ENCODE measurements around the gene DIS3L.
A peak's percentile ranks its signal among the peaks of the same experiment; 100 is the strongest.
"Not testable (repeated sequence)": the region's sequence is repeated elsewhere in the genome, so short reads cannot be mapped to it uniquely, and the experiment has no call there.

The DIS3L gene

GRCh38 chr15:66310786-66311185, 17.4 kb downstream of the DIS3L start:
- DNase-seq (ENCODE audit: low read depth in 3 of 3) = no peak

GRCh38 chr15:66312144-66312543, 18.8 kb downstream of the DIS3L start:
- DNase-seq (ENCODE audit: low read depth in 3 of 3) = no peak

- no peak for DNase-seq (ENCODE audit: low read depth in 3 of 3)
These were observed 30.1 kb downstream of the DIS3L start for GRCh38 chr15:66323312-66323928.

GRCh38 chr15:66326051-66326450, 32.7 kb downstream of the DIS3L start:
- DNase-seq (ENCODE audit: low read depth in 3 of 3) = no peak

DNA sequence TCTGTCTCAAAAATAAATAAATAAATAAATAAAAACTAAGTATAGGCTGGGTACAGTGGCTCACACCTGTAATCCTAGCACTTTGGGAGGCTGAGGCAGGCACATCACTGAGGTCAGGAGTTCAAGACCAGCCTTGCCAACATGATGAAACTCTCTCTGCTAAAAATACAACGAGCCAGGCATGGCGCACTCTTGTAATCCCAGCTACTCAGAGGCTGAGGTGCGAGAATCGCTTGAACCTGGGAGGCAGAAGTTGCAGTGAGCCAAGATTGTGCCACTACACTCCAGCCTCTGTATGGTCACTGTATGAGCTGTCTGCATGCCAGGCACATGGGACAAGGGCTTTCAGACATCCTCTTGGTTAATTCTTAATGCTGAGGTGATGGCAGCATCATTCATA, 34.4 kb downstream of the DIS3L start:
- DNase-seq (ENCODE audit: low read depth in 3 of 3) = no peak

DNA sequence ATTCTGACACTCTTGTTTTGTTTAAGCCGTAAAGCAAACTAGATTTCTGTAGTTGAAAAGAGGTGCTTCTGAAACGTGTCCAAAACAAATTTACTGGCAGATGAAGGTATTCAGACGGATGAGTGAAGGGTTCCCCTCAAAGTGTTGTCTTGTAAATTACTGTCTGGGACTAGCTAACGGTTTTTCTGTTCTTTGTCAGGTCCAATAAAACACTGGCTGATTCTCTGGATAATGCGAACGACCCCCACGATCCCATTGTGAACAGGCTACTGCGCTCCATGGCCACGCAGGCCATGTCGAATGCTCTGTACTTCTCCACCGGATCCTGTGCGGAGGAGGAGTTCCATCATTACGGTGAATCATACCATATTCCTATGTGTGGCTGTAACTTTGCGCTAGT, 35.4 kb downstream of the DIS3L start:
- DNase-seq (ENCODE audit: low read depth in 3 of 3) = no peak

GRCh38 chr15:66348530-66348929, 55.2 kb downstream of the DIS3L start:
- DNase-seq (ENCODE audit: low read depth in 3 of 3) = not testable (repeated sequence)

- DNase-seq (ENCODE audit: low read depth in 3 of 3) = peak in 1 of 3 donors; percentile 18
These were observed 62.6 kb downstream of the DIS3L start for GRCh38 chr15:66356077-66356358.

- DNase-seq (ENCODE audit: low read depth in 3 of 3) = peak; percentile 97 to 98 (median 97)
These were observed 63.2 kb downstream of the DIS3L start, which contains the start of gene TIPIN for GRCh38 chr15:66356359-66357236. Gene TIPIN, minus strand, starts transcription at chr15:66356685. Its CDS starts 3,738 bp downstream, at chr15:66352947.

DNA sequence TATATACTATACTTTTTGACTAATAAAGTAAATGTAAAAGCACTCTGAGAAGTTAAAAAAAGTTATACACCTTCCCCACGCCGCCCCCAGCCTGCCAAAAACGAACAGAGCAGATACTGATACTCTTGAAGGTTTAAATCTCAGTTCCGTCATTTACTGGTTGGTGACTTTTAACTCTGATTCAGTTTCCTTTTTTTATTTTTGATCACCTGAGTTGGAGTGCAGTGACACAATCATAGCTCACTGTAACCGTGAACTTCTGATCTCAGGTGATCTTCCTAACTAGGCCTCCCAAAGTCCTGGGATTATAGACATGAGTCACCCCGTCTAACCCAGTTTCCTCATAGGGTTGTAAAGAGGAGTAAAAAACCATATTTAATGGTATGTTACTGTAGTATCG, 66.4 kb downstream of the DIS3L start:
- DNase-seq (ENCODE audit: low read depth in 3 of 3) = no peak

GRCh38 chr15:66361745-66362460, 68.5 kb downstream of the DIS3L start:
- not testable (repeated sequence) for DNase-seq (ENCODE audit: low read depth in 3 of 3)

GRCh38 chr15:66362776-66363175, 69.4 kb downstream of the DIS3L start:
- DNase-seq (ENCODE audit: low read depth in 3 of 3) = no peak

DNA sequence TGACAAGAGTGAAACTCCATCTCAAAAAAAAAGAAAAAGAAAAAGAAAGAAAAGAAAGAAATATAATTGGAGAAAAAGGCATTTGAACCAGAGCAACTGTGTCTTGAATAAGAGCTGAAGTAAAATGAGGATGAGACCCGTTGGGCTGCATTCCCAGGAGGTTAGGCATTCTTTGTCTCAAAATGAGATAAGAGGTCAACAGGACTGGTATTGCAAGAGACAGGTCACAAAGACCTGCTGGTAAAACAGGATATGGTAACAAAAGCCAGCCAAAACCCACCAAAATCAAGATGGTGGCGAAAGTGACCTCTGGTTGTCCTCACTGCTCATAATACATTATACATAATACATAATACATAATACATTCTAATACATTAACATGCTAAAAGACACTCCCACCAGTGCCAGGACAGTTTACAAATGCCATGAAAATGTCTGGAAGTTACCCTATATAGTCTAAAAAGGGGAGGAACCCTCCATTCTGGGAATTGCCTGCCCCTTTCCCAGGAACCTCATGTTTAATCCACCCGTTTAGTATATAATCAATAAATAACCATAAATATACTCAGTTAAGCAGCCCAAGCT, 71.7 kb downstream of the DIS3L start:
- no peak for DNase-seq (ENCODE audit: low read depth in 3 of 3)

- no peak for DNase-seq (ENCODE audit: low read depth in 3 of 3)
These were observed 76.6 kb downstream of the DIS3L start for GRCh38 chr15:66369773-66370651.

DNA sequence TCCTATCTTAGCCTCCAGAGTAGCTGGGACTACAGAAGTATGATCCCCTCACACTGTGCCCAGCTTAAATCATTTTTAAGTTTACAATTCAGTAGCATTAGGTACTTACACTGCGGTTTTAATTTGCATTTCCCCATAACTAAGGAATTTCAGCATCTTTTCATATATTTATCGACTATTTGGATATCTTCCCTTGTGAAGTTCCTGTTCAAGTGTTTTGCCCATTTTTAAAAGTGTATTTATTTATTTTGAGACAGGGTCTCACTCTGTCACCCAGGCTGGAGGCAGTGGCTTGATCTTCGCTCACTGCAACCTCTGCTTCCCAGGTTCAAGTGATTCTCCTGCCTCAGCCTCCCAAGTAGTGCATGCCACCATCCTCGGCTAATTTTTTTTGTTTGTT, 80.8 kb downstream of the DIS3L start:
- no peak for DNase-seq (ENCODE audit: low read depth in 3 of 3)

DNA sequence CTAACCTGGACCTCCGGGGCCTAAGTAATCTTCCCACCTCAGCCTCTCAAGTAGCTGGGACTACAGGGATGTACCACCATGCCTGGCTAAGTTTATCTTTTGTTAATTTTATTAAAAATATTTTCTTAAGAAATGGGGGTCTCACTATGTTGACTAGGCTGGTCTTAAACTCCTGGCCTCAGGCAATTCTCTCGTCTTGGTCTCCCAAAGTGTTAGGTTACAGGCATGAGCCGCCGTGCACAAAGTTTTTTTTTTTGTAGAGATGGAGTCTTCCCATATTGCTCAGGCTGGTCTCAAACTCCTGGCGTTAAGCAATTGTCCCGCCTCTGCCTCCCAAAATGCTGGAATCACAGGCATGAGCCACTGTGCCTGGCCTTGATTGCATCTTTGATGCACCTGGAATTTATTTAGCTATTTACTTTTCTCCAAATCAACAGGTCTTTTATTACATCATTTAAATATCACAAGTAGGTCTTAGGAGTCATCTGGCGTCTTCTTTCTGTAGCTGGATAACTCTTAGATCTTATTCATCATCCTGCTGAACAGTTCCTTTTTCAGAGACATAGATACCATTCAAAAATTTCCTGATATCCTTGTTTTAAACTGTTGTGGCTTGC, 85.6 kb downstream of the DIS3L start:
- no peak for DNase-seq (ENCODE audit: low read depth in 3 of 3)

DNA sequence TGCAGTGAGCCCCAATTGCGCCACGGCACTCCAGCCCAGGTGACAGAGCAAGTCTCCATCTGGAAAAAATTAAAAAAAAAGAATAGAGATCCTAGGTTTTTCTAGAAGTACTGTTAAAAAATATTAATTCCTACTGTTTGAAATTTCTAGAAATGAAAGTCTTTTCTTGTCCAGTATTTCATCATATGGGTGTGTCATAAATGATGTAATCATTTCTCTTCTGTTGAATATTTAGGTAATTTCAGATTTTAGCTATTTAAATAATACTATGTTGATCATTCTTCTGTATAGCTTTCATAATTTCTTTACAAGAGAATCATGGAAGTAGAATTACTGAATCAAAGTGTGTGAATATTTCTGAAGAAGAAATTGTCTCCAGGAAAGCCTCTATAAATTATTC, 88.0 kb downstream of the DIS3L start:
- DNase-seq (ENCODE audit: low read depth in 3 of 3) = not testable (repeated sequence)
